ENCODE results near the gene SNPH. TPM values are rescaled to one million over a fixed set of nuclear protein-coding genes. Genes with fewer than 3 reads are reported as not detected.

Gene SNPH
- total RNA-seq, 4 donors from 2014 or later = 0.53 to 6.6 (median 2.4) TPM

GRCh38 chr20:1315804-1316203 lies 49.7 kb downstream of the SNPH start:
- H3K36me3 ChIP-seq = peaks cover 0 to 36% (median 0%) of the 10 kb centered on the region in 3 donors
- H3K4me1 ChIP-seq = peaks cover 0 to 11% (median 2%) of the 10 kb centered on the region in 4 donors
- H3K9me3 ChIP-seq = no peaks in the 10 kb centered on the region
- H3K27me3 ChIP-seq = no peaks in the 10 kb centered on the region
- no peak for DNase-seq
- TF ChIP-seq CTCF (IDR thresholded peaks at IDR 0.05) = no peak
- TF ChIP-seq POLR2A (IDR thresholded peaks at IDR 0.05) = no peak
- H3K27ac ChIP-seq = no peak overlapping the region
- H3K4me3 ChIP-seq = no peak overlapping the region

- peaks cover 0 to 21% (median 0%) of the 10 kb centered on the region in 3 donors for H3K36me3 ChIP-seq
- TF ChIP-seq POLR2A (IDR thresholded peaks at IDR 0.05) = no peak
- DNase-seq = no peak
- H3K9me3 ChIP-seq = no peaks in the 10 kb centered on the region
- no peak overlapping the region for H3K4me3 ChIP-seq
- H3K27me3 ChIP-seq = no peaks in the 10 kb centered on the region
- H3K27ac ChIP-seq = no peak overlapping the region
- H3K4me1 ChIP-seq = peaks cover 0 to 15% (median 2%) of the 10 kb centered on the region in 4 donors
Observed at GRCh38 chr20:1317545-1318255, 51.6 kb downstream of the SNPH start.

- TF ChIP-seq POLR2A (IDR thresholded peaks at IDR 0.05) (no peak), CTCF (IDR thresholded peaks at IDR 0.05) (no peak)
- no peaks in the 10 kb centered on the region for H3K9me3 ChIP-seq
- peaks cover 0 to 5% (median under 1%) of the 10 kb centered on the region in 4 donors for H3K4me1 ChIP-seq
- H3K27ac ChIP-seq = no peak overlapping the region
- H3K27me3 ChIP-seq = no peaks in the 10 kb centered on the region
- no peak for DNase-seq
- H3K36me3 ChIP-seq = peaks cover 0 to 9% (median 0%) of the 10 kb centered on the region in 3 donors
- H3K4me3 ChIP-seq = no peak overlapping the region
Observed at GRCh38 chr20:1319051-1319450, 53.0 kb downstream of the SNPH start.

- Histone ChIP-seq H3K36me3 (peaks cover 0 to 9% (median 0%) of the 10 kb centered on the region in 3 donors), H3K27me3 (no peaks in the 10 kb centered on the region), H3K27ac (no peak overlapping the region), H3K4me3 (no peak overlapping the region), H3K9me3 (no peaks in the 10 kb centered on the region), H3K4me1 (peaks cover 0 to 6% (median 2%) of the 10 kb centered on the region in 4 donors)
- TF ChIP-seq CTCF (IDR thresholded peaks at IDR 0.05) = no peak
- no peak for DNase-seq
Observed at GRCh38 chr20:1319462-1319861, 53.4 kb downstream of the SNPH start.

- H3K4me1 ChIP-seq = peaks cover 0 to 11% (median 5%) of the 10 kb centered on the region in 4 donors
- H3K36me3 ChIP-seq = peaks cover 0 to 9% (median 0%) of the 10 kb centered on the region in 3 donors
- no peaks in the 10 kb centered on the region for H3K9me3 ChIP-seq
- H3K4me3 ChIP-seq = no peak overlapping the region
- no peaks in the 10 kb centered on the region for H3K27me3 ChIP-seq
- no peak overlapping the region for H3K27ac ChIP-seq
- TF ChIP-seq POLR2A (IDR thresholded peaks at IDR 0.05) (no peak), CTCF (IDR thresholded peaks at IDR 0.05) (no peak)
- DNase-seq = no peak
Observed at GRCh38 chr20:1320016-1320415, 53.9 kb downstream of the SNPH start.

- no peaks in the 10 kb centered on the region for H3K9me3 ChIP-seq
- H3K4me3 ChIP-seq = no peak overlapping the region
- H3K27ac ChIP-seq = no peak overlapping the region
- peaks cover 0 to 4% (median 0%) of the 10 kb centered on the region in 3 donors for H3K36me3 ChIP-seq
- peaks cover 0 to 14% (median 7%) of the 10 kb centered on the region in 4 donors for H3K4me1 ChIP-seq
- no peaks in the 10 kb centered on the region for H3K27me3 ChIP-seq
- no peak for TF ChIP-seq POLR2A (IDR thresholded peaks at IDR 0.05)
- no peak for TF ChIP-seq CTCF (IDR thresholded peaks at IDR 0.05)
- DNase-seq = peak in 1 of 3 donors; percentile 46
Observed at GRCh38 chr20:1320902-1321653, 55.0 kb downstream of the SNPH start.

Data from Peyer's patch (tissue), 4 donors.